K562 (cell line): ENCODE results near the gene S100A3. TPM values are rescaled to one million over a fixed set of nuclear protein-coding genes. Genes with fewer than 3 reads are reported as not detected.

Experiments
- ATAC-seq: fragments of 200-7000 bp; cut with Tn5 transposase; 3 replicates; pipeline ENCODE4 v1.9.1; 2020; ENCODE audit warnings: moderate library complexity
- BruUV-seq: library from RNA; stranded (reverse); fragments of 400-500 nt; replicated peaks from 2 replicates; lab custom pipeline; 2021; lab: Mats Ljungman, UMichigan
- CTCF ChIA-PET: fragments of 300-600 bp; formaldehyde crosslinking; extraction: SDS; loops from one replicate; lab custom pipeline; 2021; ENCODE audit warnings: low intra/inter-chr PET ratio; lab: Yijun Ruan, JAX
- POLR2A ChIA-PET: fragments of 300-600, 350-650 bp; sonication (Branson Sonifier 250); formaldehyde crosslinking; extraction: SDS; loops from one replicate; lab custom pipeline; 2021; ENCODE audit warnings: antibody characterized with exemption, inconsistent platforms; lab: Yijun Ruan, JAX
- DNase-seq, 4 experiments: peaks; one replicate each; pipeline versions ENCODE4 v3.0.0 to v3.0.0-alpha.2; 2011 to 2018; ENCODE audit warnings: low spot score in 3 of 4, mixed read lengths in 3 of 4; ENCODE audit errors: extremely low read depth in 1 of 4
- FAIRE-seq: peaks from 2 replicates; lab custom pipeline; 2011; peaks lifted over from hg19 to GRCh38; lab: Jason Lieb, UNC
- H2AFZ ChIP-seq: 2 replicates; pipeline ENCODE4 v1.6.0; 2011; ENCODE audit warnings: low read depth, low read length, control low read depth, inconsistent platforms
- H3K27ac ChIP-seq: fragments of 200-600 bp; 3 replicates; pipeline ENCODE4 v1.8.0; 2011; ENCODE audit warnings: low read depth, mild to moderate bottlenecking, control low read depth, inconsistent platforms, low read length, moderate library complexity, mixed read lengths; ENCODE audit errors: extremely low read depth
- H3K27me3 ChIP-seq, 2 experiments: fragments of 300-600 bp in 1 of 2; 2 replicates in 1 of 2; 3 replicates in 1 of 2; pipeline versions ENCODE4 v1.6.0 to v1.8.0; 2011; ENCODE audit warnings: inconsistent platforms in 2 of 2, low read length in 2 of 2, mild to moderate bottlenecking in 1 of 2, mixed read lengths in 1 of 2, moderate library complexity in 1 of 2; ENCODE audit not compliant: control insufficient read depth in 2 of 2, insufficient read depth in 2 of 2
- H3K36me3 ChIP-seq: fragments of 300-600 bp; 3 replicates; pipeline ENCODE4 v1.8.0; 2011; ENCODE audit warnings: mild to moderate bottlenecking, low read length, inconsistent platforms; ENCODE audit not compliant: control insufficient read depth, insufficient read depth
- H3K4me1 ChIP-seq, 2 experiments: fragments of 200-600 bp in 1 of 2; replicated peaks in 1 of 2; 2 replicates in 1 of 2; 3 replicates in 1 of 2; pipeline versions ENCODE4 v1.5.1 to v1.8.0; 2011; ENCODE audit warnings: inconsistent platforms in 2 of 2, low read length in 2 of 2, mild to moderate bottlenecking in 1 of 2, mixed read lengths in 1 of 2, moderate library complexity in 1 of 2; ENCODE audit not compliant: control insufficient read depth in 2 of 2, insufficient read depth in 2 of 2
- H3K4me2 ChIP-seq: 2 replicates; pipeline ENCODE4 v1.6.1; 2011; ENCODE audit warnings: low read length, control low read depth, inconsistent platforms, mixed read lengths; ENCODE audit not compliant: insufficient read depth
- H3K4me3 ChIP-seq: fragments of 200-600 bp; sonication (generic), shearing (Covaris generic); 2 replicates; pipeline ENCODE4 v1.5.1; 2016; ENCODE audit warnings: control low read depth, inconsistent platforms
- H3K79me2 ChIP-seq: fragments of 200-600 bp; 3 replicates; pipeline ENCODE4 v1.8.0; 2011; ENCODE audit warnings: low read length, inconsistent platforms; ENCODE audit not compliant: control insufficient read depth, insufficient read depth
- H3K9ac ChIP-seq, 2 experiments: 2 replicates each; pipeline versions ENCODE4 v1.6.0 to v1.6.1; 2011; ENCODE audit warnings: low read depth in 2 of 2, low read length in 2 of 2, control low read depth in 1 of 2, inconsistent platforms in 1 of 2, mild to moderate bottlenecking in 1 of 2, mixed read lengths in 1 of 2; ENCODE audit not compliant: insufficient read depth in 1 of 2
- H3K9me1 ChIP-seq: one replicate; pipeline ENCODE4 v1.6.0; 2011; ENCODE audit warnings: inconsistent platforms, mild to moderate bottlenecking, low read length, moderate library complexity; ENCODE audit not compliant: control insufficient read depth, insufficient read depth
- H3K9me3 ChIP-seq: replicated peaks from 2 replicates; pipeline ENCODE4 v1.5.1; 2011; ENCODE audit warnings: low read depth, low read length, inconsistent platforms; ENCODE audit not compliant: control insufficient read depth, insufficient read depth
- H4K20me1 ChIP-seq: replicated peaks from 2 replicates; pipeline ENCODE4 v1.6.1; 2011; ENCODE audit warnings: low read length, inconsistent platforms, mixed read lengths; ENCODE audit not compliant: control insufficient read depth, insufficient read depth
- CBX3 ChIP-seq, 2 experiments: IDR thresholded peaks; 1 replicate in 1 of 2; 2 replicates in 1 of 2; pipeline ENCODE4 v1.6.1; 2012; ENCODE audit warnings: inconsistent platforms in 2 of 2, low read length in 2 of 2, borderline replicate concordance in 1 of 2, control low read depth in 1 of 2
- ELF2 ChIP-seq: fragments of 250-450 bp; sonication (Bioruptor Pico); IDR thresholded peaks from 2 replicates; pipeline ENCODE4 v1.5.0; 2021; ENCODE audit warnings: mild to moderate bottlenecking
- FOSL1 ChIP-seq: fragments of 200-800 bp; sonication (Bioruptor generic); conservative IDR thresholded peaks from 2 replicates; pipeline ENCODE4 v1.6.1; 2016; ENCODE audit warnings: missing genetic modification characterization, missing compliant biosample characterization
- HDAC6 ChIP-seq: IDR thresholded peaks from 2 replicates; pipeline ENCODE4 v1.6.1; 2012; ENCODE audit warnings: low read depth, mild to moderate bottlenecking, control low read depth, inconsistent platforms, low read length, moderate library complexity
- KDM1A ChIP-seq, 2 experiments: fragments of 450-650 bp; IDR thresholded peaks; 2 replicates each; pipeline ENCODE4 v1.6.1; 2016; ENCODE audit warnings: mild to moderate bottlenecking in 2 of 2
- MYNN ChIP-seq, 2 experiments: sonication (generic); formaldehyde crosslinking in 1 of 2; IDR thresholded peaks; 2 replicates each; pipeline versions ENCODE4 v1.5.0 to v1.6.1; 2016 to 2020; ENCODE audit warnings: antibody characterized with exemption in 1 of 2, missing genetic modification reagents in 1 of 2
- PHF21A ChIP-seq: fragments of 450-650 bp; IDR thresholded peaks from 2 replicates; pipeline ENCODE4 v1.6.1; 2017; ENCODE audit warnings: low read depth, borderline replicate concordance
- RBM25 ChIP-seq: fragments of 200-400 bp; formaldehyde crosslinking; IDR thresholded peaks from 2 replicates; pipeline ENCODE4 v1.6.1; 2018; ENCODE audit warnings: low read length, low read depth, moderate library complexity; ENCODE audit not compliant: severe bottlenecking
- SIN3A ChIP-seq, 2 experiments: fragments of 150-350 bp in 1 of 2; IDR thresholded peaks; 2 replicates each; pipeline ENCODE4 v1.6.1; 2011 to 2016; ENCODE audit warnings: borderline replicate concordance in 2 of 2, low read depth in 2 of 2, low read length in 2 of 2, mild to moderate bottlenecking in 2 of 2, moderate library complexity in 2 of 2; ENCODE audit not compliant: control insufficient read depth in 1 of 2
- SMARCE1 ChIP-seq: fragments of 450-650 bp; IDR thresholded peaks from 2 replicates; pipeline ENCODE4 v1.7.1; 2016; ENCODE audit warnings: mild to moderate bottlenecking
- SRF ChIP-seq, 2 experiments: fragments of 250-450, 450-650 bp in 1 of 2; sonication (Bioruptor Pico) in 1 of 2; sonication (generic) in 1 of 2; formaldehyde crosslinking; IDR thresholded peaks; 2 replicates each; pipeline versions ENCODE4 v1.5.0 to v1.5.1; 2020 to 2022; ENCODE audit warnings: mild to moderate bottlenecking in 1 of 2, missing genetic modification reagents in 1 of 2
- ZFP36 ChIP-seq: fragments of 150-350 bp; IDR thresholded peaks from 2 replicates; pipeline ENCODE4 v1.6.1; 2018; ENCODE audit warnings: low read length, low read depth; ENCODE audit not compliant: partially characterized antibody
- ZNF274 ChIP-seq: IDR thresholded peaks from 2 replicates; pipeline ENCODE4 v1.6.1; 2011; ENCODE audit warnings: low read depth, mild to moderate bottlenecking, low read length, moderate library complexity, borderline replicate concordance
- ZNF354B ChIP-seq: fragments of 250-450 bp; sonication (Bioruptor Pico); IDR thresholded peaks from 2 replicates; pipeline ENCODE4 v1.4.0; 2020
- ZNF644 ChIP-seq: fragments of 200-800 bp; sonication (Bioruptor generic); IDR thresholded peaks from 2 replicates; pipeline ENCODE4 v1.6.1; 2016; ENCODE audit warnings: low read depth, missing genetic modification characterization, missing compliant biosample characterization
- WGBS: fragments of 100-300 bp; shearing (Covaris generic); methylation state at CpG from one replicate; pipeline ENCODE4 v1.1.6; 2016; ENCODE audit warnings: low coverage, mixed read lengths; ENCODE audit not compliant: insufficient coverage; ENCODE audit errors: missing lambda C conversion rate; 5-methylcytosine and 5-hydroxymethylcytosine counted together
- in situ Hi-C: fragments of 300-500 bp; cut with MboI; formaldehyde crosslinking; loops from 4 replicates; pipeline ENCODE4 v1.15.0; 2018; ENCODE audit warnings: inconsistent platforms, mixed read lengths
- intact Hi-C: fragments of 100-400 bp; cut with micrococcal nuclease; formaldehyde crosslinking; loops from 2 replicates; pipeline ENCODE4 v1.14.2; 2022
- polyA plus RNA-seq, 8 experiments: library from polyadenylated mRNA; depleted of rRNA in 4 of 8; stranded (reverse) in 5 of 8; unstranded in 3 of 8; fragments of >200 nt; fragmentation: Nextera tagmentation in 2 of 8; fragmentation: Illumina TruSeq in 1 of 8; extraction: Ambion mirVana in 2 of 8; extraction: Trizol in 1 of 8; gene quantifications; 2 replicates each; pipeline versions ENCODE4 v1.2.1 to v1.2.3, GENCODE V29; 2011 to 2014; ENCODE audit warnings: inconsistent platforms in 1 of 8, missing spikeins in 1 of 8
- total RNA-seq, 7 experiments: library from RNA; depleted of rRNA in 6 of 7; stranded (reverse); fragments of >200 nt in 6 of 7; fragmentation: Illumina TruSeq in 2 of 7; extraction: Trizol in 2 of 7; gene quantifications; 2 replicates each; pipeline versions ENCODE4 v1.2.1 to v1.2.3, GENCODE V29; 2011 to 2021; ENCODE audit warnings: low replicate concordance in 1 of 7
- TF ChIP-seq, protein P1 (sequence below), 2 experiments: fragments of 450-650 bp; conservative IDR thresholded peaks; 2 replicates each; pipeline ENCODE4 v1.6.1; 2017; ENCODE audit warnings: mild to moderate bottlenecking in 2 of 2, moderate library complexity in 2 of 2
- TF ChIP-seq, protein P2 (sequence below): fragments of 250-450 bp; sonication (Bioruptor Pico); IDR thresholded peaks from 2 replicates; pipeline ENCODE4 v1.8.0; 2022; ENCODE audit warnings: inconsistent platforms

Gene S100A3
- total and polyA plus RNA-seq, 9 of the 15 experiments (the other 6 are each of a cell fraction or from before 2014, with no cell fraction given): 0.08 to 1.7 (median 0.18) TPM; not detected in 4

DNA sequence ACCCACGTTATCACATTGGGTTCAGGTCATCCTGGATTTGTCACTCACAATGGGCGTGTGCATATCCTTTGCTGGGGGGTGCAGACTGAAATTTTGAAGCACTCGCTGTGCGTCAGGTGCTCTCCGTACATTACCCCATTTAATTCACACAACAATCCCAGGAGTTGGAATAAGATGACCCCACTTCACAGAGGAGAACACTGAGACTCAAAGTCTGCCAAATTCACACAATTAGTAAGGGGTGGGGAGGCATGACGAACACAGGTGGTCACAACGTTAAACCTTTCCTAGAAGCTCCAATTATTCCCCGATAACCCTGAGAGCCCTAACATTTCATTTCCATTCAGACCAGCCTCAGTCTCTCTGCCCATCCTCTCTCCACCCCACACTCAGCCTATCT is 20.4 kb upstream of the S100A3 start:
- in situ Hi-C loops: loop anchor here (5.0 to 10.0 kb wide), 2 partner anchors 37 to 55 kb away; no protein-coding TSS in a partner anchor
- no peaks in the 10 kb centered on the region for H3K9me3 ChIP-seq
- H3K4me1 ChIP-seq: peaks cover 38% of the 10 kb centered on the region in 2 experiments
- no peaks in the 10 kb centered on the region for H3K36me3 ChIP-seq
- no peak overlapping the region for H3K9ac ChIP-seq
- no peak for FAIRE-seq
- WGBS: 47% methylated on average over 8 of the region's 8 CpGs
- H3K27ac ChIP-seq: no peak overlapping the region
- BruUV-seq: no TSS peak
- no peak overlapping the region for H3K4me3 ChIP-seq
- H2AFZ ChIP-seq: peak overlapping the region; percentile 98; the same call in 1 of the 2 replicates
- H3K27me3 ChIP-seq: no peaks in the 10 kb centered on the region
- peak; percentile 66 for TF ChIP-seq RBM25
- TF ChIP-seq, protein P1, sequence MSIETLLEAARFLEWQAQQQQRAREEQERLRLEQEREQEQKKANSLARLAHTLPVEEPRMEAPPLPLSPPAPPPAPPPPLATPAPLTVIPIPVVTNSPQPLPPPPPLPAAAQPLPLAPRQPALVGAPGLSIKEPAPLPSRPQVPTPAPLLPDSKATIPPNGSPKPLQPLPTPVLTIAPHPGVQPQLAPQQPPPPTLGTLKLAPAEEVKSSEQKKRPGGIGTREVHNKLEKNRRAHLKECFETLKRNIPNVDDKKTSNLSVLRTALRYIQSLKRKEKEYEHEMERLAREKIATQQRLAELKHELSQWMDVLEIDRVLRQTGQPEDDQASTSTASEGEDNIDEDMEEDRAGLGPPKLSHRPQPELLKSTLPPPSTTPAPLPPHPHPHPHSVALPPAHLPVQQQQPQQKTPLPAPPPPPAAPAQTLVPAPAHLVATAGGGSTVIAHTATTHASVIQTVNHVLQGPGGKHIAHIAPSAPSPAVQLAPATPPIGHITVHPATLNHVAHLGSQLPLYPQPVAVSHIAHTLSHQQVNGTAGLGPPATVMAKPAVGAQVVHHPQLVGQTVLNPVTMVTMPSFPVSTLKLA (conservative IDR thresholded peaks at IDR 0.05): no peak
- no peak for TF ChIP-seq ELF2
- TF ChIP-seq KDM1A (IDR thresholded peaks at IDR 0.05): 0 out of 4 replicates have a peak, but pooled peaks of 1 of the 2 experiments have one; percentile 13
- no peak for TF ChIP-seq ZNF644 (tag)
- TF ChIP-seq ZFP36: no peak
- TF ChIP-seq CBX3 (IDR thresholded peaks at IDR 0.05; ENCODE audit: borderline replicate concordance in 1 of 2, low read length in 2 of 2): no peak
- no peak for TF ChIP-seq MYNN (IDR thresholded peaks at IDR 0.05)
- no peak for TF ChIP-seq MYNN (CRISPR knock-in tag; IDR thresholded peaks at IDR 0.05)
- TF ChIP-seq, protein P2, sequence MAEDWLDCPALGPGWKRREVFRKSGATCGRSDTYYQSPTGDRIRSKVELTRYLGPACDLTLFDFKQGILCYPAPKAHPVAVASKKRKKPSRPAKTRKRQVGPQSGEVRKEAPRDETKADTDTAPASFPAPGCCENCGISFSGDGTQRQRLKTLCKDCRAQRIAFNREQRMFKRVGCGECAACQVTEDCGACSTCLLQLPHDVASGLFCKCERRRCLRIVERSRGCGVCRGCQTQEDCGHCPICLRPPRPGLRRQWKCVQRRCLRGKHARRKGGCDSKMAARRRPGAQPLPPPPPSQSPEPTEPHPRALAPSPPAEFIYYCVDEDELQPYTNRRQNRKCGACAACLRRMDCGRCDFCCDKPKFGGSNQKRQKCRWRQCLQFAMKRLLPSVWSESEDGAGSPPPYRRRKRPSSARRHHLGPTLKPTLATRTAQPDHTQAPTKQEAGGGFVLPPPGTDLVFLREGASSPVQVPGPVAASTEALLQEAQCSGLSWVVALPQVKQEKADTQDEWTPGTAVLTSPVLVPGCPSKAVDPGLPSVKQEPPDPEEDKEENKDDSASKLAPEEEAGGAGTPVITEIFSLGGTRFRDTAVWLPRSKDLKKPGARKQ (CRISPR knock-in tag): no peak
- TF ChIP-seq PHF21A: no peak
- TF ChIP-seq ZNF354B (CRISPR knock-in tag): no peak
- no peak for TF ChIP-seq SIN3A (IDR thresholded peaks at IDR 0.05; ENCODE audit: borderline replicate concordance in 2 of 2, control insufficient read depth in 1 of 2, low read depth in 2 of 2, low read length in 2 of 2)
- TF ChIP-seq SRF (CRISPR knock-in tag; IDR thresholded peaks at IDR 0.05): no peak
- no peak for TF ChIP-seq ZNF274
- TF ChIP-seq HDAC6: no peak
- no peak for TF ChIP-seq FOSL1
- TF ChIP-seq SMARCE1: no peak
- CTCF ChIA-PET: interaction anchor here (0.9 to 5.0 kb wide), 2 partner anchors 32 to 59 kb away, joined by 5 to 58 read pairs; no protein-coding TSS in a partner anchor
- intact Hi-C loops: loop anchor here (2.0 to 5.0 kb wide), 4 partner anchors 31 to 217 kb away; partner anchors contain the start of gene S100A13
- DNase-seq: no peak
- peaks cover 9% of the 10 kb centered on the region for H3K9me1 ChIP-seq
- H3K79me2 ChIP-seq: no peaks in the 10 kb centered on the region
- H3K4me2 ChIP-seq: no peak overlapping the region
- no peak for ATAC-seq
- no peaks in the 10 kb centered on the region for H4K20me1 ChIP-seq
- POLR2A ChIA-PET: interaction anchor here (1.7 kb wide), 1 partner anchor 65 kb away, joined by 6 read pairs; the partner anchor contains the start of gene CHTOP
